MCF 10A (cell line): ENCODE data around the gene CSTB. TPM values are rescaled to one million over a fixed set of nuclear protein-coding genes. Genes with fewer than 3 reads are reported as not detected.
A peak's percentile ranks its signal among the peaks of the same experiment; 100 is the strongest.

Source experiments
- BruUV-seq: library from RNA; stranded (reverse); fragments of 400-500 nt; replicated peaks from 2 replicates; lab custom pipeline; 2021; lab: Mats Ljungman, UMichigan
- CTCF ChIA-PET: fragments of 300-600 bp; sonication (Branson Sonifier 250); formaldehyde crosslinking; extraction: SDS; loops from one replicate; lab custom pipeline; 2021; ENCODE audit warnings: antibody characterized with exemption, inconsistent platforms; lab: Yijun Ruan, JAX
- POLR2A ChIA-PET: fragments of 300-600, 350-650 bp; sonication (Branson Sonifier 250); formaldehyde crosslinking; extraction: SDS; loops from one replicate; lab custom pipeline; 2020; ENCODE audit warnings: antibody characterized with exemption, inconsistent platforms; lab: Yijun Ruan, JAX
- DNase-seq: peaks from one replicate; pipeline ENCODE4 v3.0.0-alpha.2; 2018; ENCODE audit not compliant: unreplicated experiment
- H3K27ac Mint-ChIP-seq: one replicate; pipeline ENCODE4 v1.8.0; 2022; ENCODE audit warnings: mild to moderate bottlenecking, low read depth, mixed read lengths; ENCODE audit not compliant: unreplicated experiment
- H3K27me3 Mint-ChIP-seq: one replicate; pipeline ENCODE4 v1.8.0; 2022; ENCODE audit warnings: mixed read lengths; ENCODE audit not compliant: insufficient read depth, unreplicated experiment
- H3K36me3 Mint-ChIP-seq: one replicate; pipeline ENCODE4 v1.8.0; 2022; ENCODE audit warnings: mild to moderate bottlenecking, moderate library complexity, mixed read lengths; ENCODE audit not compliant: insufficient read depth, unreplicated experiment
- H3K4me1 Mint-ChIP-seq: one replicate; pipeline ENCODE4 v1.8.0; 2022; ENCODE audit warnings: mixed read lengths; ENCODE audit not compliant: insufficient read depth, unreplicated experiment
- H3K4me3 Mint-ChIP-seq: one replicate; pipeline ENCODE4 v1.8.0; 2022; ENCODE audit warnings: mild to moderate bottlenecking, moderate library complexity, mixed read lengths; ENCODE audit not compliant: unreplicated experiment
- H3K9me3 Mint-ChIP-seq: one replicate; pipeline ENCODE4 v1.8.0; 2022; ENCODE audit warnings: mixed read lengths; ENCODE audit not compliant: unreplicated experiment
- intact Hi-C: fragments of 100-400 bp; cut with micrococcal nuclease; formaldehyde crosslinking; loops from 2 replicates; pipeline ENCODE4 v1.14.1; 2022
- total RNA-seq: library from RNA; stranded (reverse); gene quantifications from 2 replicates; pipeline ENCODE4 v1.2.3, GENCODE V29; 2022
- TF ChIP-seq, protein P1 (sequence below): fragments of 200-600 bp; IDR thresholded peaks from one replicate; pipeline ENCODE4 v1.8.0; 2022; ENCODE audit warnings: antibody characterized with exemption, mild to moderate bottlenecking; ENCODE audit not compliant: unreplicated experiment

The CSTB gene
- total RNA-seq, 1 experiment from 2014 or later: 60.5 TPM

DNA sequence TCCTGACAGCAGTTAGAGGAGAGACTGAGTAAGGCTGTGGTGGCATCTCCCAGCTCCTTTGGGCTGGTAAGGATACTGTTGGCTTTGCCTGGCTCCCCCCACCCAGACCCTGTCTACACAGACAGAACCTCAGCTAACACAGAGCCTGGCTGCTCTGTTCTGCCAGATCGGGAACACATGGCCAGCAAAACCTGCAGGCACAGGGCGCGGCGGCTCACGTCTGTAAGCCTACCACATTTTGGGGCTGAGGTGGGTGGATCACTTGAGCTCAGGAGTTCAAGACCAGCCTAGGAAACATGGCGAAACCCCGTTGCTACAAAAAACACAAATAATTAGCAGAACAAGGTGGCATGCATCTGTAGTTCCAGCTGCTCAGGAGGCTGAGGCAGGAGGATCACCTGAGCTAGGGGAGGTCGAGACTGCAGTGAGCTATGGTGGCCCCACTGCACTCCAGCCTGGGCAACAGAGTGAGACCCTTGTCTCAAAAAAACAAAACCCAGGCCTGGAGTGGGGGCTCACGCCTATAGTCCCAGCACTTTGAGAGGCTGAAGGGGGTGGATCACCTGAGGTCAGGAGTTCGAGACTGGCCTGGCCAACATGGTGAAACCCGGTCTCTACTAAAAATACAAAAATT lies 6.7 kb downstream of the CSTB start:
- peaks cover 34% of the 10 kb centered on the region for H3K4me1 Mint-ChIP-seq
- H3K27ac Mint-ChIP-seq: peak overlapping the region; percentile 99
- H3K36me3 Mint-ChIP-seq: peaks cover 35% of the 10 kb centered on the region
- no peaks in the 10 kb centered on the region for H3K27me3 Mint-ChIP-seq
- ChIA-PET CTCF (interaction anchor here (0.5 to 1.0 kb wide), 2 partner anchors 20 to 1883 kb away, joined by 3 read pairs; partner anchors contain the start of gene RRP1), POLR2A (interaction anchor here (0.7 to 2.9 kb wide), 6 partner anchors 10 to 106 kb away, joined by 3 to 17 read pairs (median 6); partner anchors contain the start of gene RRP1)
- TF ChIP-seq, protein P1, sequence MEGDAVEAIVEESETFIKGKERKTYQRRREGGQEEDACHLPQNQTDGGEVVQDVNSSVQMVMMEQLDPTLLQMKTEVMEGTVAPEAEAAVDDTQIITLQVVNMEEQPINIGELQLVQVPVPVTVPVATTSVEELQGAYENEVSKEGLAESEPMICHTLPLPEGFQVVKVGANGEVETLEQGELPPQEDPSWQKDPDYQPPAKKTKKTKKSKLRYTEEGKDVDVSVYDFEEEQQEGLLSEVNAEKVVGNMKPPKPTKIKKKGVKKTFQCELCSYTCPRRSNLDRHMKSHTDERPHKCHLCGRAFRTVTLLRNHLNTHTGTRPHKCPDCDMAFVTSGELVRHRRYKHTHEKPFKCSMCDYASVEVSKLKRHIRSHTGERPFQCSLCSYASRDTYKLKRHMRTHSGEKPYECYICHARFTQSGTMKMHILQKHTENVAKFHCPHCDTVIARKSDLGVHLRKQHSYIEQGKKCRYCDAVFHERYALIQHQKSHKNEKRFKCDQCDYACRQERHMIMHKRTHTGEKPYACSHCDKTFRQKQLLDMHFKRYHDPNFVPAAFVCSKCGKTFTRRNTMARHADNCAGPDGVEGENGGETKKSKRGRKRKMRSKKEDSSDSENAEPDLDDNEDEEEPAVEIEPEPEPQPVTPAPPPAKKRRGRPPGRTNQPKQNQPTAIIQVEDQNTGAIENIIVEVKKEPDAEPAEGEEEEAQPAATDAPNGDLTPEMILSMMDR: no peak
- H3K9me3 Mint-ChIP-seq: no peaks in the 10 kb centered on the region
- DNase-seq: no peak
- no peak overlapping the region for H3K4me3 Mint-ChIP-seq
- no TSS peak for BruUV-seq
- intact Hi-C loops: no loop called here

DNA sequence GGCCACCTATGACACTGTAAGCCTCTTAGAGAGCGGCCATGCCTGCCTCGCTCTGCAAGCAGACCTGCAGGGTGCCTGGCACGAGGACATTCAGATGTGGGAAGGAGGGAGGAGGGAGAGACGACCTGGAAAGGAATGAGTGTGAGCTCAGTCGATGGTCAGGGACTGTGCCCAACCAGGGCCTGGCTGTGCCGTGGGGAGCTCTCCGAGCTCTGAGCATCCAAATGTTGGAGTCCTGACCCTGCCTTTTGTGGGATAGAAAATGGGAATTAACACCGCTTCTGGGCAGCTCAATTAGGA lies 7.3 kb downstream of the CSTB start:
- TF ChIP-seq, protein P1: no peak
- Mint-ChIP-seq H3K27ac (peak overlapping the region; percentile 99), H3K4me3 (peak overlapping the region; percentile 45), H3K4me1 (peaks cover 34% of the 10 kb centered on the region), H3K9me3 (no peaks in the 10 kb centered on the region), H3K27me3 (no peaks in the 10 kb centered on the region), H3K36me3 (peaks cover 35% of the 10 kb centered on the region)
- no peak for DNase-seq
- POLR2A ChIA-PET: interaction anchor here (0.9 to 2.9 kb wide), 5 partner anchors 10 to 49 kb away, joined by 3 to 17 read pairs (median 7); partner anchors contain the start of genes PDXK and RRP1
- CTCF ChIA-PET: interaction anchor here (1.0 kb wide), 1 partner anchor 21 kb away, joined by 3 read pairs; the partner anchor contains the start of gene RRP1
- no TSS peak for BruUV-seq
- intact Hi-C loops: loop anchor here (1.0 kb wide), 2 partner anchors 7 to 50 kb away; partner anchors contain the start of genes CSTB and PDXK

DNA sequence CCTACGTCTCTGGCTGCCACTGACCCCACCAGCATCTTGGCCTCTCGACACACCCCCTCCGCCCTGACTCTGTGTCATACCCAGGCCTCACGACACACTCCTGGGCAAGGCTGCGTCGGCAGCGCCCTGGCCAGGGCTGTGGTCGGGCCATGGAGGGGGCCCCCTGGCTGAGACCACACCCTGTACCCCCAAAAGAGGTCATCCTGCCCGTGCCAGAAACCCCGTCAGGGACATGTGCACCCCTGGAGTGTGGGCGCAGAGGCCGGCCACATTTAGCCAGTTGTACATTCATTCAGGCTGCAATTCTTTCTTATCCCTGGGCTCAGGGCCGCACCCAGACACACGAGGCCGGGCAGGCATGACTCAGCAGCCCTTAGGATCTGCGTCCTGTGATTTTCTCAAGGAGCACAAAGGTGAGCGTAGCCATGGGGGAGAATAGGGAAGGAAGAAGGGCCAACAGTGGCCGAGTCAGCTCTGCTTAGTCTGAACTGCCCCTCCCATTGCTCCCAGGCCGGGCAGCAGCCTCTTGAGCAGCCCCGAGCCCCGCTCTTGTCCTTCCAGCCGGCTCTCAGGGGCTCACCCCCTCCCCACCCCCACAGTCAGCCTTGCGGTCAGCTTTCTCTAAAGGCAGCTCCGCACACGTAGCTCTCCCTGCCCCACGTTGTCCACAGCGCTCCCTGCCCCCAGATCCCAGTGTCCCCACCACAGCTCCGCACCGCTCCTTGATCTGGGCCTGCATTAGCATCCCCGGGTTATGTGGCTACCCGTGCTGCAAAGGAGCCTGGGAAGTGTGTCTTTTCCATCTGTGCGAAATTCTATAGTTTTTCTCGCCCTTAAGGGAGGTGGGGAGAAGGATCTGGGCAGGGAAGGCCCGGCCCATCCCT lies 7.9 kb downstream of the CSTB start:
- Mint-ChIP-seq H3K27ac (peak overlapping the region; percentile 99), H3K4me3 (peak overlapping the region; percentile 45), H3K36me3 (peaks cover 35% of the 10 kb centered on the region), H3K27me3 (no peaks in the 10 kb centered on the region), H3K9me3 (no peaks in the 10 kb centered on the region), H3K4me1 (peaks cover 34% of the 10 kb centered on the region)
- CTCF ChIA-PET: interaction anchor here (1.0 kb wide), 1 partner anchor 21 kb away, joined by 3 read pairs; the partner anchor contains the start of gene RRP1
- TF ChIP-seq, protein P1: no peak
- TSS peak; percentile 3 for BruUV-seq
- POLR2A ChIA-PET: interaction anchor here (0.6 to 2.9 kb wide), 8 partner anchors 10 to 1105 kb away, joined by 3 to 17 read pairs (median 5); partner anchors contain the start of genes PDXK, PTTG1IP and RRP1
- DNase-seq: peak; percentile 94
- intact Hi-C loops: loop anchor here (1.0 kb wide), 2 partner anchors 8 to 49 kb away; partner anchors contain the start of genes CSTB and PDXK
